Ectodermal cell (in vitro differentiated cells): ENCODE measurements around the gene GADD45GIP1.
A peak's percentile ranks its signal among the peaks of the same experiment; 100 is the strongest.
"Not testable (repeated sequence)": the region's sequence is repeated elsewhere in the genome, so short reads cannot be mapped to it uniquely, and the experiment has no call there.

Source experiments
- H3K27ac ChIP-seq: 2 replicates; pipeline ENCODE4 v1.7.0; 2013; ENCODE audit warnings: mild to moderate bottlenecking, low read depth, low read length; ENCODE audit not compliant: insufficient read depth, poor library complexity, severe bottlenecking
- H3K27me3 ChIP-seq: 2 replicates; pipeline ENCODE4 v1.7.0; 2013; ENCODE audit warnings: mild to moderate bottlenecking, low read length; ENCODE audit not compliant: insufficient read depth, control insufficient read depth, poor library complexity, severe bottlenecking
- H3K36me3 ChIP-seq: one replicate; pipeline ENCODE4 v1.7.0; 2013; ENCODE audit warnings: low read length; ENCODE audit not compliant: control insufficient read depth, insufficient read depth
- H3K4me1 ChIP-seq: one replicate; pipeline ENCODE4 v1.7.0; 2013; ENCODE audit warnings: low read length; ENCODE audit not compliant: control insufficient read depth, insufficient read depth
- H3K4me3 ChIP-seq: 2 replicates; pipeline ENCODE4 v1.7.0; 2013; ENCODE audit warnings: low read depth, low read length, control low read depth; ENCODE audit not compliant: insufficient read depth
- H3K9me3 ChIP-seq: 2 replicates; pipeline ENCODE4 v1.7.0; 2013; ENCODE audit warnings: mild to moderate bottlenecking, low read length, moderate library complexity; ENCODE audit not compliant: control insufficient read depth
- WGBS, 2 experiments: methylation state at CpG; one replicate each; pipeline ENCODE4 v1.1.7; 2013; ENCODE audit warnings: missing lambda C conversion rate in 2 of 2; 5-methylcytosine and 5-hydroxymethylcytosine counted together

GADD45GIP1 gene

DNA sequence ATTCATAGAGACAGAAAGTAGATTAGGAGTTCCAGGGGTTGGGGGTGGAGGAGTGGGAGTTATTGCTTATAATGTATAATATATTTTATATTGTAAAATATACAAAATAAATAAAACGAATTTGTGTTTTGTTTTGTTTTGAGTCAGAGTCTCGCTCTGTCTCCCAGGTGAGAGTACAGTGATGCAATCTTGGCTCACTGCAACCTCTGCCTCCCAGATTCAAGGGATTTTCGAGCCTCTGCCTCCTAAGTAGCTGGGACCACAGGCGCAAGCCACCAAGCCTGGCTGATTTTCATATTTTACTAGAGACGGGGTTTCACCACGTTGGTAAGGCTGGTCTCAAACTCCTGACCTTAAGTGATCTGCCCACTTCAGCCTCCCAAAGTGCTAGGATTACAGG lies 2.5 kb upstream of the GADD45GIP1 start:
- Histone ChIP-seq H3K4me1 (peaks cover 4% of the 10 kb centered on the region), H3K27ac (no peak overlapping the region), H3K27me3 (no peaks in the 10 kb centered on the region), H3K4me3 (no peak overlapping the region), H3K36me3 (no peaks in the 10 kb centered on the region), H3K9me3 (no peaks in the 10 kb centered on the region)
- 78 to 82% methylated on average over 5 to 6 of the region's 6 CpGs for WGBS, 2 experiments

GRCh38 chr19:12957389-12957952 lies 448 bp upstream of the GADD45GIP1 start:
- peaks cover 10% of the 10 kb centered on the region for H3K36me3 ChIP-seq
- H3K27me3 ChIP-seq, H3K9me3 ChIP-seq, H3K4me1 ChIP-seq: not testable (repeated sequence)
- peak overlapping the region; percentile 82 for H3K27ac ChIP-seq
- peak overlapping the region; percentile 93 for H3K4me3 ChIP-seq
- 79 to 81% methylated on average over 28 of the region's 31 CpGs for WGBS, 2 experiments

DNA sequence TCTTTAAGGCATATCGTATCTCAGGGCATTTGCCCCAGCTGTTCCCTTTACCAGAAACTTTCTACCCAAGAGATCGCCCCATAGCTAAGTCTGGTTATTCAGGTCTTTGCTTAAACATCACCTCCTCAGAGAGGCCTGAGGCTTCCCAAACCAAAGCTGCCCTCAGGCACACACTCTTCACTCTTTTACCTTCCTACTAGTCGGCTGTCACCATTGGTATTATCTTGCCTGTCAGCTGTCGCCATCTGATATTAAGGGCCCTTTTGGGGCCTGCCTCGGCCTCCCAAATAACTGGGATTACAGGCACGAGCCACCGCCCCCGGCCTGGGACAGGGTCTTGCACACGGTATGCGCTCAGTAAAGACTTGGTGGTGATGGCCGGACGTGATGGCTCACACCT lies 1.0 kb downstream of the GADD45GIP1 start:
- H3K27ac ChIP-seq, result no peak overlapping the region

GRCh38 chr19:12955575-12955974 lies 1.4 kb downstream of the GADD45GIP1 start:
- WGBS, 2 experiments, result 89 to 95% methylated on average over 9 of the region's 9 CpGs
- H3K27ac ChIP-seq, H3K4me1 ChIP-seq, H3K9me3 ChIP-seq, H3K27me3 ChIP-seq: not testable (repeated sequence)
- peaks cover 16% of the 10 kb centered on the region for H3K36me3 ChIP-seq
- H3K4me3 ChIP-seq, result peak overlapping the region; percentile 93

More for the DNA sequence above, 1.0 kb downstream of the GADD45GIP1 start:
- H3K4me1 ChIP-seq, result peaks cover 4% of the 10 kb centered on the region
- H3K36me3 ChIP-seq, result peaks cover 16% of the 10 kb centered on the region
- 71 to 72% methylated on average over 12 of the region's 12 CpGs for WGBS, 2 experiments
- no peaks in the 10 kb centered on the region for H3K27me3 ChIP-seq
- H3K9me3 ChIP-seq, result no peaks in the 10 kb centered on the region
- peak overlapping the region; percentile 93 for H3K4me3 ChIP-seq

GRCh38 chr19:12954612-12954962 lies 2.4 kb downstream of the GADD45GIP1 start:
- WGBS, 2 experiments, result 100% methylated on average over 1 of the region's 1 CpG; no CpG with 5 or more reads in 1 of the 2 experiments
- H3K27ac ChIP-seq, result no peak overlapping the region
- no peaks in the 10 kb centered on the region for H3K27me3 ChIP-seq
- no peaks in the 10 kb centered on the region for H3K9me3 ChIP-seq
- H3K36me3 ChIP-seq, result peaks cover 24% of the 10 kb centered on the region
- H3K4me3 ChIP-seq, result no peak overlapping the region
- peaks cover 4% of the 10 kb centered on the region for H3K4me1 ChIP-seq

DNA sequence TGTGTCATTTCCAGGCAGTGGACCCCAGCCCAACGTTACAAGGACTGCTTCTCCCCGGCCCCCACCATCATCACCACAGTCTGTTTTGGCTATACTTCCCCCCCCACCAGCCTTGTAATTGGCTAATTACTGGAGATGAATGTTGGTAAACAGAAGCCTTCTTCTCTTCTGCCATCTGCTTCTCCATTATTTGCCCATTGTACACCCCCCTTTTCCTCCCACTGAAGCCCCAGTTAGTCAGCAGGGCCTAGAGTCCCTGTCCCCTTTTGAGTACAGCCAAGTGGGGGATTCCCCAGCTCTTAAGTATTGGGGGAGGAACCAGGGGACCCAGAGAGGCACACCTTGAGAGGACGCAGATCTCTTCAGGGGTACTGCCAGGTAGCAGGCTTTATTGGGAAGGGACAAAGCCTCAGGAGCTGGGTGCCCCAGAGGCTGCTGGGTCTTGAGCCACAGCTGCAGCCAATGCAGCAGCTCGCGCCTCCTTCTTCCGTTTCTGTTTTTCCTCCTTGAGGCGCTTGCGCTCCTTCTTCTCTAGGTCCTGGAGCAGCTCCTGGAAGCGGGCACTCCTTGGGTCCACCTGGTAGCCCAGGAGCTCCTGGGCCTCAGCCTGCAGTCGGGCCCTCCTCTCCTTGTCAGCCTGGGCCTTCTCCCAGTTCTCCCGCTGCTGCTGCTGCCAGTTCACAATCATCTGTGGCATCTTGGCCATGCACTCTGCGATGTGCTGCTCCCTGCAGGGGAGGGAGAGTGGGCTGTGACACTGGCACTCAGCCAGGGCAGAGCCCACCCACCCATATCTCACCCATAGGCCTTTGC lies 3.0 kb downstream of the GADD45GIP1 start:
- H3K4me3 ChIP-seq, result no peak overlapping the region
- peaks cover 30% of the 10 kb centered on the region for H3K36me3 ChIP-seq
- H3K27ac ChIP-seq, result no peak overlapping the region
- H3K27me3 ChIP-seq, result no peaks in the 10 kb centered on the region
- no peaks in the 10 kb centered on the region for H3K9me3 ChIP-seq
- 91 to 95% methylated on average over 11 to 12 of the region's 12 CpGs for WGBS, 2 experiments
- H3K4me1 ChIP-seq, result peaks cover 4% of the 10 kb centered on the region

DNA sequence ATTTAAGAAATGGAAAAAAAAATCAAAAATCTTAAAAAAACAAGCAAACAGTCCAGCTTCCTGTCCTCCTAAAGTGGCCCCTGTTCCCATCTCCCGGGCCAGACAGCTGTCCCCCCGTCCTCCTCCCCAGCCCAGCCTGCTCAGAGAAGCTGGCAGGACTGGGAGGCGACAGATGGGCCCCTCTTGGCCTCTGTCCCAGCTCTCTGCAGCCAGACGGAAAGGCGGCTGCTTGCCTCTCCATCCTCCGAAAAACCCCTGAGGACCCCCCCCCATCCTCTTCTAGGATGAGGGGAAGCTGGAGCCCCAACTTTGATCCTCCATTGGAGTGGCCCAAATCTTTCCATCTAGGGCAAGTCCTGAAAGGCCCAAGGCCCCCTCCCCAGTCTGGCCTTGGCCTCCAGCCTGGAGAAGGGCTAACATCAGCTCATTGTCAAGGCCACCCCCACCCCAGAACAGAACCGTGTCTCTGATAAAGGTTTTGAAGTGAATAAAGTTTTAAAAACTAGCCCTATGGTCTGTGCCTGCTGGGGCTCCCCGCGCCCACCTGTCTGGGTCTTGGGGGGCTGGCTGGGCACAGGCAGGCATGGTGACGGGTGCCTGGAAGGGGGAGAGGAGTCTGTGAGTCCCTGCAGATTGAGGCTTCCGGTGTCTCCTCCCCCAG lies 3.8 kb downstream of the GADD45GIP1 start:
- peaks cover 4% of the 10 kb centered on the region for H3K4me1 ChIP-seq
- peaks cover 38% of the 10 kb centered on the region for H3K36me3 ChIP-seq
- no peaks in the 10 kb centered on the region for H3K9me3 ChIP-seq
- 92 to 94% methylated on average over 11 of the region's 11 CpGs for WGBS, 2 experiments
- H3K27ac ChIP-seq, result no peak overlapping the region
- H3K27me3 ChIP-seq, result no peaks in the 10 kb centered on the region
- H3K4me3 ChIP-seq, result no peak overlapping the region

- Histone ChIP-seq H3K4me3 (no peak overlapping the region), H3K9me3 (no peaks in the 10 kb centered on the region), H3K27me3 (no peaks in the 10 kb centered on the region), H3K4me1 (peaks cover 4% of the 10 kb centered on the region), H3K27ac (no peak overlapping the region), H3K36me3 (peaks cover 38% of the 10 kb centered on the region)
- 89 to 93% methylated on average over 11 of the region's 12 CpGs for WGBS, 2 experiments
Observed at GRCh38 chr19:12952488-12953137, 4.4 kb downstream of the GADD45GIP1 start.

DNA sequence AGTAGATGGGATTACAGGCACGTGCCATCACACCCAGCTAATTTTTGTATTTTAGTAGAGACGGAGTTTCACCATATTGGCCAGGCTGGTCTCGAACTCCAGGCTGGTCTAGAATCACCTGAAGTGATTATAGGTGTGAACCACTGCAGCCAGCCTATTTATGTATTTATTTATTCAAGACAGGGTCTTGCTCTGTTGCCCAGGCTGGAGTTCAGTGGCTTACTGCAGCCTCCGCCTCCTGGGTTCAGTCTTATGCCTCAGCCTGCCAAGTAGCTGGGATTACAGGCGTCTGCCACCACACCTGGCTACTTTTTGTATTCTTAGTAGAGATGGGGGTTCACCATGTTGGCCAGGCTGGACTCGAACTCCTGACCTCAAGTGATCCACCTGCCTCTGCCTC lies 5.0 kb downstream of the GADD45GIP1 start:
- 92% methylated on average over 6 of the region's 6 CpGs for WGBS, 2 experiments
- H3K27me3 ChIP-seq, H3K9me3 ChIP-seq, H3K4me1 ChIP-seq, H3K27ac ChIP-seq, H3K4me3 ChIP-seq: not testable (repeated sequence)
- H3K36me3 ChIP-seq, result peaks cover 38% of the 10 kb centered on the region
